Measurements from ENCODE around the gene OSBPL3. TPM values are rescaled to one million over a fixed set of nuclear protein-coding genes. Genes with fewer than 3 reads are reported as not detected.

Gene OSBPL3
- total and polyA plus RNA-seq, 4 donors = 0.28 to 3.0 (median 1.1) TPM

- TF ChIP-seq JUND (IDR thresholded peaks at IDR 0.05) (no peak), TAF1 (conservative IDR thresholded peaks at IDR 0.05) (no peak), REST (IDR thresholded peaks at IDR 0.05) (no peak), HNF4G (IDR thresholded peaks at IDR 0.05) (no peak), ZBTB33 (IDR thresholded peaks at IDR 0.05) (no peak), YY1 (IDR thresholded peaks at IDR 0.05) (no peak), ATF3 (IDR thresholded peaks at IDR 0.05) (no peak), HNF4A (conservative IDR thresholded peaks at IDR 0.05) (no peak)
- DNase-seq (ENCODE audit: low spot score) = no peak
- H3K27ac ChIP-seq (ENCODE audit: low read depth in 1 of 2, low read length in 2 of 2) = no peak overlapping the region
- no peak overlapping the region for H3K9ac ChIP-seq (ENCODE audit: low read depth in 1 of 2, low read length in 2 of 2)
- no peaks in the 10 kb centered on the region for H3K9me3 ChIP-seq (ENCODE audit: control insufficient read depth in 4 of 4, low read length in 3 of 4)
- no peaks in the 10 kb centered on the region for H3K4me1 ChIP-seq (ENCODE audit: control insufficient read depth in 4 of 4, insufficient read depth in 4 of 4, low read length in 3 of 4)
- H3K27me3 ChIP-seq (ENCODE audit: control insufficient read depth in 4 of 4, insufficient read depth in 4 of 4, low read length in 3 of 4) = peaks cover 0 to 4% (median 0%) of the 10 kb centered on the region in 4 donors
- WGBS = 83% methylated on average over 4 of the region's 4 CpGs
- H3K4me3 ChIP-seq (ENCODE audit: low read depth in 1 of 3, low read length in 3 of 3) = no peak overlapping the region
- H3K36me3 ChIP-seq (ENCODE audit: control insufficient read depth in 4 of 4, insufficient read depth in 3 of 4, low read depth in 1 of 4, low read length in 3 of 4) = no peaks in the 10 kb centered on the region
Measured at GRCh38 chr7:24913801-24914464, 66.0 kb downstream of the OSBPL3 start.

- no peak overlapping the region for H3K9ac ChIP-seq (ENCODE audit: low read depth in 1 of 2, low read length in 2 of 2)
- H3K27me3 ChIP-seq (ENCODE audit: control insufficient read depth in 4 of 4, insufficient read depth in 4 of 4, low read length in 3 of 4) = peaks cover 0 to 5% (median 0%) of the 10 kb centered on the region in 4 donors
- no peaks in the 10 kb centered on the region for H3K36me3 ChIP-seq (ENCODE audit: control insufficient read depth in 4 of 4, insufficient read depth in 3 of 4, low read depth in 1 of 4, low read length in 3 of 4)
- no peak for DNase-seq (ENCODE audit: low spot score)
- H3K4me1 ChIP-seq (ENCODE audit: control insufficient read depth in 4 of 4, insufficient read depth in 4 of 4, low read length in 3 of 4) = no peaks in the 10 kb centered on the region
- no peak overlapping the region for H3K4me3 ChIP-seq (ENCODE audit: low read depth in 1 of 3, low read length in 3 of 3)
- 88% methylated on average over 8 of the region's 8 CpGs for WGBS
- no peak overlapping the region for H3K27ac ChIP-seq (ENCODE audit: low read depth in 1 of 2, low read length in 2 of 2)
- no peaks in the 10 kb centered on the region for H3K9me3 ChIP-seq (ENCODE audit: control insufficient read depth in 4 of 4, low read length in 3 of 4)
- TF ChIP-seq CTCF (IDR thresholded peaks at IDR 0.05; ENCODE audit: low read depth, low read length, missing input control) = no peak
- no peak for TF ChIP-seq ZBTB33 (IDR thresholded peaks at IDR 0.05)
- no peak for TF ChIP-seq EGR1 (IDR thresholded peaks at IDR 0.05; ENCODE audit: low read depth in 2 of 2)
- TF ChIP-seq MAX (IDR thresholded peaks at IDR 0.05) = no peak
- no peak for TF ChIP-seq YY1 (IDR thresholded peaks at IDR 0.05)
- no peak for TF ChIP-seq NR2F2 (IDR thresholded peaks at IDR 0.05)
- TF ChIP-seq GABPA (IDR thresholded peaks at IDR 0.05 in 1 of 2, conservative IDR thresholded peaks at IDR 0.05 in 1 of 2) = no peak
- TF ChIP-seq FOXA2 (IDR thresholded peaks at IDR 0.05) = no peak
- TF ChIP-seq SP1 (IDR thresholded peaks at IDR 0.05) = no peak
- no peak for TF ChIP-seq TAF1 (conservative IDR thresholded peaks at IDR 0.05)
- TF ChIP-seq HNF4A (conservative IDR thresholded peaks at IDR 0.05) = no peak
- TF ChIP-seq FOXA1 (IDR thresholded peaks at IDR 0.05) = no peak
- TF ChIP-seq RAD21 (IDR thresholded peaks at IDR 0.05) = no peak
- no peak for TF ChIP-seq ATF3 (IDR thresholded peaks at IDR 0.05)
- TF ChIP-seq JUND (IDR thresholded peaks at IDR 0.05) = no peak
- TF ChIP-seq RXRA (IDR thresholded peaks at IDR 0.05) = no peak
Measured at GRCh38 chr7:24912874-24913514, 67.0 kb downstream of the OSBPL3 start.

Data from liver (tissue), 9 donors.